NCI-H2029 (cell line): Measurements from ENCODE around the gene RAB13.

Experiments
- DNase-seq: peaks from one replicate; lab custom pipeline; 2025; lab: John Stamatoyannopoulos, UW

RAB13 gene

DNA sequence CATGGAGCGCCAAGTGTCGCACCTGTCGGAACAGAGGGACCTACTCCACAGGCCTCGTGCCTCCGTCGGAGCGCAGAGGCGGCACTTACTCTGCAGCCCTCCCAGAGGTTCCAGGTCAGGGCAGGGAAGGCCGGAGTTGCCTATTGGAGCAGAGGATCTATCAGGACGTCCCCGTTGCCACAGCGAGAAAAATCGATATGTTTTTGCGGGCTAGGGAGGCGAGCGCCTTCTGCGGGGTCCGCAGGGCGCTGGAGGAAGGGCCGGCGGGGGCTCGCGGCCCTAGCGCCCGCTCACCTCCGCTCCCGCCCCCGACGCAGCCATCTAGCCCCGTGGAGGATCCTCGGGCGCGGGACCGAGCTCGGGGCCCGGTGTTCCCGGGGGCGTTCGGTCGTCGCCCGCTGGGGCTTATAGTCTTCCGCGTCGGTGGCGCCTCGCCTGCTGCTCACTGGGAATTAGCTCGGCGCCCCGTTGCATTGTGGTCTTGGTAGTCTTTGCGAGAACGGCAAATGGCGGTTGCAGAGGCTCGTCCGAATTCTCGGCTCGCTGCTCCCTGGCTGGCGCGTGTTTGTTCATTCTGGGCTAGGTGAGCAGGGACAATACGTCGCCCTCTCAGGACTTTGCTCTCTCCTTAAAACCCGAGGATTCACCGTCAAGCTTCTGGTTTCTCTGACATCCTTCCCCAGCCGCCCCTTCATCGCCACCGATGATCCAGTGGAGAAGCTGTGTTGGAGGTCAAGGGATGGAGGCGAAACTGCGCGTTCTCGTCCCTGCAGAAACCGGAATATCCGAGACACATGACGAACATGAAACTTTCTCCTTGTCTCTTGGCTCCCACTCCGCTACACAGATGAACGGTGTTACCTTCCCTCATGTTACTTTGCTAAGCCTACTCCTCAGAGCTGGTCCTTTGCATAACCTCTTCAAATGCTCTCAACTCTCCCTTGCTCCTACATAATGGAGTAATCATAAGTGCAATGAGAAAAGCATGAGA lies 8.6 kb downstream of the RAB13 start, which contains the start of gene JTB:
JTB (minus strand) TSS at position 425 of the 991 bp plus-strand sequence; CDS start at position 3, 422 bp downstream.
- peak; percentile 74 for DNase-seq

GRCh38 chr1:153976819-153977249 lies 9.3 kb downstream of the RAB13 start:
- no peak for DNase-seq

- no peak for DNase-seq
Measured at GRCh38 chr1:153973525-153973924, 12.6 kb downstream of the RAB13 start.

DNA sequence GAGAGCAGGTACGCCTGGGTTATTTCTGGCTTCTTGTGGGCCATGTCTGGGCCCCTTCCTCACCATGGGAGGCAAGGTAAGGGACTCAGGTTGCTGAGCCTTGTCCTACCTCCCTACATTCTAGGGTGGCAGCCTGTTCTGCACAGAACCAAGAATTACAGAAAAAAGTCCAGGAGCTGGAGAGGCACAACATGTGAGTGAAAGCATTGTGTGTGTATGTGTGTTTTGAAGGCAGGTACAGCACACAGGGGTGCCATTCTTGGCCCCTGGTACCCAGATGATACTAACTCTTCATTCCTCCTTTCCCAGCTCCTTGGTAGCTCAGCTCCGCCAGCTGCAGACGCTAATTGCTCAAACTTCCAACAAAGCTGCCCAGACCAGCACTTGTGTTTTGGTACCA lies 13.1 kb downstream of the RAB13 start:
- DNase-seq: no peak

- DNase-seq: no peak
Measured at GRCh38 chr1:153970346-153970745, 15.8 kb downstream of the RAB13 start.

DNA sequence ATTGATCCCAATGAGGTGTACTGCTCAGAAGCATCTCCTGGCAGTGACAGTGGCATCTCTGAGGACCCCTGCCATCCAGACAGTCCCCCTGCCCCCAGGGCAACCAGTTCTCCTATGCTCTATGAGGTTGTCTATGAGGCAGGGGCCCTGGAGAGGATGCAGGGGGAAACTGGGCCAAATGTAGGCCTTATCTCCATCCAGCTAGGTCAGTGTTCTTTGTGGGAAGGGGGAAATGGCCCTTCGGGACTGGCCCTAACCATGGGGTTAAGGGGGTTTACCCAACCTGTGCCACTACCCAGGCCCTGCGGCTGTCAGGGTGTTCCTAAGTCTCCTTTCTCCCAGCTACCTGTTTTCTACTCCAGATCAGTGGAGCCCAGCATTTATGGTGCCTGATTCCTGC lies 17.2 kb downstream of the RAB13 start:
- DNase-seq: no peak

GRCh38 chr1:153968408-153968807 lies 17.7 kb downstream of the RAB13 start:
- DNase-seq: no peak

GRCh38 chr1:153968000-153968363 lies 18.2 kb downstream of the RAB13 start:
- DNase-seq: peak; percentile 67

GRCh38 chr1:153967107-153967999 lies 18.8 kb downstream of the RAB13 start, which contains the start of gene CREB3L4:
Gene CREB3L4, plus strand, starts transcription at chr1:153967902. Its CDS starts 624 bp downstream, at chr1:153968526.
- DNase-seq: peak; percentile 96

DNA sequence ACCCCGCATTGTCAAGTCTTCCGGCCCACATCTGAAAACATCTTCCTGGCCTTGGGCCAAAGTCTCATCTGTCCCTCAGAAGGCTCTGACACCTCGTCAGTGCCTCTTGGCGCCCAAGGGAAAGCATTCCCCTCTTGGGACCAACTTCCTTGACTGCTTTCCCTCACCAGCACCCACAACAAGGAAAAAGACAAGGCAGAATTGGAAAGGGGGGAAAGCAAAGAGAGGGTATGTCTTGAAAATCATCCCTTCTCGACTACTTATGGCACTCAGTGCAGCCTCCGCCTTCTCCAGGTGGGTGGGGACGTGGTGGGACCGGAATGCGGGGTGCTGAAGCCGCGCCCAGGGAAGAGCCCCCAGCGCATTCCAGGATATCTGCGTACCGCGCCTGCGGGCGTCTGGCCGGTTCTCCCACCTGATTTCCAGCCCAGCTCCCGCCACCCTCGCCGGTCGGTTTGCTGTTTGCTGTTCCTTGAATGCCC lies 22.2 kb downstream of the RAB13 start:
- no peak for DNase-seq

DNA sequence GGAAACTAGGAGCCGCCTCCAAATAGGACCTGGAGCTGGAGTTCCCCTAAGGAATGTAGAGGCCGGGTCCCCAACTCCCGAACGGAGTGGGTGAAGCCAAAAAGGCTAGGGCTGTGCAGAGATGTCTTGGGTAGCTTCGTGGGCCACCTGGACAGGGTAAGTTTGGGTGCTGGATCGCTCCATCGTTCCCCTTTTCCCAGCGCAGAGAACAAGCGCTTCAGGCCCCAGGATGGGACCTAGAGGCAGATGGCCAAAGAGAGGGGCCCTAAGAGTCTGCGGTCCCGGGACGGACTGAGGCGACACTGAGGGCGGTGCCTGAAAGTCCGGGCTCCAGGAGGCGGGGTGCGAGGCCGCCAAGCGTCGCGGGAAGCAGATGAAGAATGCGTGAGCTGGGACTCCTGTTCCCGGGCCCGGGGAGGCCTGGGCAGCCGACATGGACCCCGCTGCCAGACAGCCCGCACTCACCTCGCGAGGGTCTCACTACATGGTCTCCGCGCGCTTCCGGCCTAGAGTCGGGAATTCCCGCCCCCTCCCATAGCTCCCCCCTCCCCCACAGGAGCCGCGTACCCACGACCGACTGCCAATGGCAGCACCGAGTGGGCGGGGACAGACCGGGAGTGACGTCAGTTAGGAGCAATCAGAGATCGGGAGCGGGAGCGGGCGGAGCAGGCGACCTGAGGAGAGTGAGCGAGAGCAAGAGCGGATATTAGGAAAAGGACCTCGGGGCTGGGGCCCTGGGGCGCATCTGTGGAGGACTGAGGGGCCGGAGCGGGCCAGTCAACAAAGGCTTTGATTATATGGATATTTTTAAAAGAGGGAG lies 22.9 kb downstream of the RAB13 start, which contains the start of gene SLC39A1:
SLC39A1 (minus strand) TSS at position 508 of the 820 bp plus-strand sequence. CDS start 822 bp downstream, outside the sequence.
- DNase-seq: peak; percentile 96

GRCh38 chr1:153962088-153963029 lies 23.8 kb downstream of the RAB13 start:
- DNase-seq: no peak

DNA sequence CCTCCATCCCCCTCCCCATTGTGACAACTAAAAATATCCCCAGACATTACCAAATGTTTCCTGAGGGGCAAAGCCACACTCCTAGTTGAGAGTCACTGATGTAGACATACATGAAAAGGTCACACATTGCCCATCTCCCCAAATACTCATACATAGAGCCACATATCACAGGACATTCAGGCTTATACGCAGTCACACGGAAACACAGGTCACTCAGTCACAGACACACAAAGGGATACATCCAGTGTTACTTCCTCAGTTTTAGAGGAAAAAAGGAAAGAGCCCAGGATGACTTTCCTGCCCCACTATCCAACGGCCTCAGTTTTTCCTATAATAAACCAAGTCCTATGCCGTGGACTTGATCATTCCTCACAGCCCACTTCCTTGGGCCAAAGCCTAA lies 24.7 kb downstream of the RAB13 start:
- no peak for DNase-seq

GRCh38 chr1:153960206-153960605 lies 25.9 kb downstream of the RAB13 start:
- no peak for DNase-seq

DNA sequence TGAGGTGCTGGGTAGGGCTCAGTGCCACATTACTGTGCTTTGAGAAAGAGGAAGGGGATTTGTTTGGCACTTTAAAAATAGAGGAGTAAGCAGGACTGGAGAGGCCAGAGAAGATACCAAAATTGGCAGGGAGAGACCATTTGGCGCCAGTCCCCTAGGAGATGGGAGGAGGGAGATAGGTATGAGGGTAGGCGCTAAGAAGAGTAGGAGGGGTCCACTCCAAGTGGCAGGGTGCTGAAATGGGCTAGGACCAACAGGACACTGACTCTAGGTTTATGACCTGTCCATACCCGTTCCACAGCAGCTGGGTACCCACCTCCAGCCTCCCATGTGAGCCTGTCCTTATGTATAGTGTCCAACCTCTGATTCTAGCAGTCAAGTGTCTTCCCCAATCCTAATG lies 26.7 kb downstream of the RAB13 start:
- DNase-seq: no peak

- DNase-seq: no peak
Measured at GRCh38 chr1:153958961-153959260, 27.2 kb downstream of the RAB13 start.

DNA sequence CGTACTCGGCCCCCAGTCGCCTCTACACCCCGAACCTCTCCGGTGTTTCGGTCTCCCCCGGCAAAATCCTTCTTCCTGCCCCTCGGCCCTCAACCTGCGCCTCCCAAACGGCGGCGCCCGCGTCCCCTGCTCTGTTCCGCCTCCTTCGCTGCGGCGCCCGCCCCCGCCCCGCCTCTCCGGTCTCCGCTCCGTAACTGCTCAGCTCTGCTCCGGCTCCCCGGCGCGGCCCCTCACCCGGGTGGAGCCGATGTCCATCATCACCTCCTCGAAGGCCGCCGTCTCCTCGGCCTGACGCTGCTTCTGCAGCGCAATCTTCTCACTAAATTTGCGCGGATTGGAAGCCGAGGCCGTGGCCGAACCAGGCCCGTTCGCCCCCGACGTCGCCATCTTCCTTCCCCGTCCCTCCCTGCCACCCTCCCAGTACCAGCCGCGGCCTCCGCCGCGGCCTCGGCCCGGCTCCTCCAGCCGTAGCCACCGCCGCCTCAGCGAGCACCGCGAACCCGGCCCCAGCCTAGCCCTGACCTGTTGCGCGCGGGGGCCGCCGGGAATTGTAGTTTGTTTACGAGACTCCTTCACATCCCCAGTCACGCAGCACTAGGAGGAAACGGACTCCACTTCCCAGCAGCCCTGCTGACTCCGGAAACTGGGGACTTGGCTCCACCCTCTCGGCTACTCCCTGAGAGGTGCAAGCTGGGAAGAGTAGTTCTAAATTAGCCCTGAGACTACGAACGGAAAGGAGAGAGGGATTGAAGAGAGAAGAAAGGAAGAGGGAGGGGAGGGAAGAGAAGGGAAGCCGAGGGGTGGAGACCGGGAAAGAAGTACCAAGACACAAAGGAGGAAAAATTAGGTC lies 27.8 kb downstream of the RAB13 start, which contains the start of gene CRTC2:
CRTC2 (minus strand) TSS at position 502 of the 850 bp plus-strand sequence; CDS start at position 387, 115 bp downstream.
- DNase-seq: peak; percentile 97

GRCh38 chr1:153957744-153958110 lies 28.4 kb downstream of the RAB13 start:
- DNase-seq: no peak
